ELR (cell line): ENCODE results near the gene TTC39B.

Experiments used
- DNase-seq: peaks from one replicate; pipeline ENCODE4 v3.0.0-alpha.2; 2015; ENCODE audit warnings: low read depth

The TTC39B gene

GRCh38 chr9:15176836-15177235, 130.2 kb downstream of the TTC39B start:
- no peak for DNase-seq

DNA sequence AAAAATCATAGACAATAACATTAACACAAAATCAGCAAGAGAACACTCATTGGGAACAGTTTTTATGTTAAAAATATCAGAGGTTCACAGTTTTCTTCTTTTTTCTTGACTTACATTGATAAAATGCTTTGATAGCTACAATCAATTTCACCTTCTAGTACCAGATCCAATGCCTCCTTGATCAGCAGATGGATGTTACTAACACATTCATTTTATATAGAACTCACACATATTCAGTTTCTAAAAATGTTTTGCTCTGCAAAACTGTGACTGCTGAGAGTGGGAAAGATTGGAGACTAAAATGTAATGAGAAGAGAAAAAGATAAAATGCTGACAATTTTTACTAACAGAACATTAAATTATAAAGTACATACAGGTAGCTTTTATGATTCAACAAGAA, 143.1 kb downstream of the TTC39B start:
- DNase-seq, result no peak

GRCh38 chr9:15161753-15162152, 145.3 kb downstream of the TTC39B start:
- peak; percentile 10 for DNase-seq

GRCh38 chr9:15160673-15161072, 146.3 kb downstream of the TTC39B start:
- peak; percentile 80 for DNase-seq

DNA sequence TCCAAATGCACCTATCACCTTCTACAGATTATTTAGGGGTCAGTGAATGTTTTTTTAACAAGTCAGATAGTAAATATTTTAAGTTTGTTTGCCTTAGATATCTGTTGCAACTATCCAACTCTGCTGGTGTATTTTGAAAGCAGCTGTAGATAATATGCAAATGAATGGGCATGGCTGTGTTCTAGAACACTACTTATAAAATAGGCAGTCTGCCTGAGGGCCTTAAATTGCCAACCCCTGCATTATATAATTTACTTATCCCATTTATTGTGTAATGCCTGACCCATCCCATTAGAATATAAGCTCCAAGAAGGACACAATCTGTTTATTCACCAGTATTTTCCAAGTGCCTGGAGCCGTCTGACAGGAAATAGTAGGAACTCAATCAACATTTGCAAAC, 149.0 kb downstream of the TTC39B start:
- no peak for DNase-seq

DNA sequence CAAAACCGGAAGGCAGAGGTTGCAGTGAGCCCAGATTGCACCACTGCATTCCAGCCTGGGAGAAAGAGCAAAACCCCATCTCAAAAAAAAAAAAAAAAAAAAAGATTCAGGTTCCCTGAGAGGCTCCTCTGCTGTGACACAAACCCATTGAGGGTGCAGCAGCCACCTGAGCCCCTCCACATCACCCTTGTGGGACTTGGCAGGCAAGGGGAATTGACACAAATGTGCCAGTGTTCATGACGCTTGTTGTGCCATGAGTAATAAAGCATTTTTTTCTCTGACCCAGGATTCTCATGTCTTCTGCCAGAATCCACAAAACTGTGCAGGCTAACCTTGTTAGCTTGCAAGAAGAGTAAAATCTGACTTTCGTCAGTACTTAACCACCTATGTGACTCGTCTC, 149.6 kb downstream of the TTC39B start:
- DNase-seq, result no peak

- no peak for DNase-seq
These were observed 150.8 kb downstream of the TTC39B start for GRCh38 chr9:15156241-15156640.

GRCh38 chr9:15155826-15156225, 151.2 kb downstream of the TTC39B start:
- DNase-seq, result no peak

DNA sequence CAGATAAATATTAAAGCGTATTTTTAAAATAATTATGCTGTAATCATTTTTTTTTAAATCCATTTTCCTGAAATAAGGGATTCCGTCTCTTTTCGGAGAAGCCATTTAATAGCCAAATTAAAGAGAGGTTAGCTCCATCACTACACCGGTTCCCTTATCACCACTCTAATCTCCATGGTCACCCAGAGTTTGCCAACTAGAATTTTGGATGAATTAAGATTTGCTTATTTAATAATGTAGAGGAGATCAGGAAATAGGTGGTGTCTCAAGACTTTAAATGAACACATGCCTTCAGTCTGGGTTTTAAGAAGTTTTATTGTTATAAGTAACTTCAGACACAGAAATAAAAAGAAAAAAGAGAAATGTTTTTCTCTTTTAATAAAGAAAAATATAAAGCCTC, 151.7 kb downstream of the TTC39B start:
- no peak for DNase-seq

DNA sequence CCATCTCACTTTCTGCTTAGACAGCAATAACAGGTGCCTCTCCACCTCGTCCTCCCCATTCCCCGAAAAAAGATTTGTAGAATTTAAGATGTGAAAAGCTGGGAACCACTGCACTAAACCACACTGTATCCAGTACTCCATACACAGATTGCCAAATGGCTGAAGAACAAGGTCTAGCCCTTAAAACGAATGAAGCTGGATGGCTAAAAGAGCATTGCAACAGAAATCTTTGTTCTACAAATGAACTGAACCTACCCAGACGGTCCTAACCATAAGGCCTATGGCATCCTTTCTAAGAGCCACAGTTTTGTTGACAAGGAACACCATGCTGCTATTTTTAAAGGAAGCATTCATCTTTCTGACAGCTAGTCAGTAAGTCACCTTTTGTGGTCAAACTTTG, 152.3 kb downstream of the TTC39B start:
- no peak for DNase-seq

DNA sequence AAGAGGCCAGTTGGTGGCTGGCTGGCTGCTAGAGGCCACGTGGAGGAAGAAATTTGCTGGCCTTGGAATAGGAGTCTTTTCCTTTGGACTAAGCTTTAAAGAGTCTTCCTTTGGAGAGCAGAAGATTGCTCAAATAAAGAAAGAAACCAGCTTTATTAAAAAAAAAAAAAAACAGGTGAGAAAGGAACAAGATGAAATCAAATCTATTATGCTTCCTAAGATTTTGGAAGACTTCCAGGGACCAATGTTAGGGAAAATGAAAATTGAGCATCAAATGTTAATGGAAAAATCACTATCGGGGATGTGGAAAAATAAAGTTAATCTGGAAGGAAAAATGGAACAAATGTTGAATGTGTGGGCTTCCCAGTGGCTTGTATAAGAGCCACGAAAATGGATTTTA, 153.1 kb downstream of the TTC39B start:
- no peak for DNase-seq

DNA sequence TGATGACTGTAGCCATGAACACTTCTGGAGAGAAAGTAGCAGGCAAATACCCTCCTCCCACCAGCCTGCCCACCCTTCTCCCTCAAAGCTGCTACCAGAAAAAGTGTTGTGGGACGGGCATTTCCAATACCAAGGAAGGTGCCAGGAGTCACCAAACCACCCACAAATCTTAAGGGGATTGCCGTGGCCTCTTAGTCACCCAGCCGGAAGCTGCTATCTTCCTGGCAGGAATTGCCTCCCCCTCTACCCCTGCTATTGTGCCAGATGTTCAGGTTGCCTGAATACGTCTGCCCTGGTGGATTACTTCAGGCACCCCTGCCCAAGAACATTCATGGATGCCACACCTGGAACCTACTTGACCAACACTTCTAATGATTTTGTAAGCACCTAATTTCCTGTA, 156.1 kb downstream of the TTC39B start:
- DNase-seq, result no peak

- no peak for DNase-seq
These were observed 157.6 kb downstream of the TTC39B start for GRCh38 chr9:15149450-15149849.

- no peak for DNase-seq
These were observed 160.7 kb downstream of the TTC39B start for GRCh38 chr9:15146268-15146700.

- DNase-seq, result peak; percentile 17
These were observed 162.4 kb downstream of the TTC39B start for GRCh38 chr9:15144622-15145061.

DNA sequence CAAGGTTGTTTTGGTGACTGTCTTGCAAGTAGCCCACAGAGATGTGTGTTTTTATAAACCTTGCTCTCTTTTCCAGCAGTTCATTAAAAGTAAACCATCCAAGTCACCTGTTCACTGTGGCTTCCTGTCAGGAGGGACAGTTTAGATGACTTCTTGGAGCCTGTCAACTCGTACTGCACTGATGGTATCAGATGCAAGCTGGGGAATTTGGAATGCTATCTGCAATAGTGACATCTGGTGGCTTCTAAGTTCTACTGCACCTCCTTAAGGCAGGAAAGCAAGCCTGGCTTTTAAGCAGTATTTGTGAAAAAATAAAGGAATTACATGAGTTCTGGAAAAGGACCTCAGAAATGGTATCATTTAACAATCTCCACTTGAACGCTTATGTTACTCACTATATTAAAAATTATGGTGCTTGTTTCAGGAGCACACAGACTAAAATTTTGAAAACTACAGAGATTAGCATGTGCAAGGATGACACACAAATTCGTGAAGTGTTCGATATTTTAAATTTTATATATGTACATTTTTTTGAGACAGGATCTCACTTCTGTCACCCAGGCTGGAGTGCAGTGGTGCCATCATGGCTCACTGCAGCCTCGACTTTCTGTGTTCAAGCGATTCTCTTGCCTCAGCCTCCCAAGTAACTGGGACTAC, 164.0 kb downstream of the TTC39B start:
- DNase-seq, result peak; percentile 69

- DNase-seq, result no peak
These were observed 167.0 kb downstream of the TTC39B start for GRCh38 chr9:15140051-15140450.

DNA sequence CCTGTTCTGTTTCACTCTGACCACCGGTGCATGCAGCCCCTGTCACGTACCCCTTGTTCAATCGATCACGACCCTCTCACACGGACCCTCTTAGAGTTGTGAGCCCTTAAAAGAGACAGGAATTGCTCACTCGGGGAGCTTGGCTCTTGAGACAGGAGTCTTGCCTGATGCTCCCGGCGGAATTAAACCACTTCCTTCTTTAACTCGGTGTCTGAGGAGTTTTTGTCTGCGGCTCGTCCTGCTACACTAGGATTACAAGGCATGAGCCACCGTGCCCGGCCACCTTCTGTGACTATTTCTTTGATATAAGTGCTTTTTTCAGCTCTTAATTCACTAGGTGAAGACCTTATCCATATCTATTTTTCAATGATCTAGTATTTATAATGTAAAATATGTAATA, 167.5 kb downstream of the TTC39B start:
- DNase-seq, result no peak

DNA sequence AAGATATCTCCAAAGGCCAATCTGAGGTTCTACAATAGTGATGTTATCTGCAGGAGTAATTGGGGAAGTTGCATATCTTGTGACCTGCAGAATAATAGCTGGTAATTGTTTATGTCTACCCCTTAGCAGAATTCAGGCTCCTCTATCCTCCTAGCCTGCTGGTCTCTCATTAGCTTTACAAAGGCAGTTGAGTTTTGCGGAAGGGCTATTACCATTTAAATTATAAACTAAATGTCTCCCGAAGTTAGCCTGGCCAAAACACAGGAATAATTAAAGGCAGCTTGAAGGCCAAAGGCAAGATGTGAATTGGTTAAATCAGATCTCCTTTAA, 168.7 kb downstream of the TTC39B start:
- no peak for DNase-seq

DNA sequence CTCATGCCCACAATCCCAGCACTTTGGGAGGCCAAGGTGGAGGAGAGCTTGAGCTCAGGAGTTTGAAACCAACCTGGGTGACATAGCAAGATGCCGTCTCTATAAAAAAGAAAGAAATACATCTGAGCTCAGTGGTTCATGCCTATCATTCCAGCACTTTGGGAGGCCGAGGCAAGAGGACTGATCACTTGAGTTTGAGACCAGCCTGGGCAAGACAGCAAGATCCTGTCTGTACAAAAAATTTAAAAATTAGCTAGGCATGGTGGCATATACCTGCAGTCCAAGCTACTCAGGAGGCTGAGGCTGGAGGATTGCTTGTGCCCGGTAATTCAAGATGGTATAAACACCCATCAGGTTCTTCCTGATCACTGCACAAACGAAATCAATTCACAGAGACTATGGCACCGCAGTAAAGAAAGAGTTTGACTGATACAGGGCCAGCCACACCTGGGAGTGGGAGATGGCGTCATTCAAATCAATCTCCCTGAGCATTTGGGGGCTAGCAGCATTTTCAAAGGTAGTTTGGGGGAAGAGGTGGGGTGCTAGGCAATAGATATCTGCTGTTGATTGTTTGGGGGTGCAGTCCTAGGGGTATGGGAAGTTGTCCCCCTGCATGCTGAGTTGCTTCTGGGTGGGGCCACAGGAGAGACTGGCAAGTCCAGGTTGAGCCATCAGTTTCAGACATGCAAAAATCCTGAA, 169.2 kb downstream of the TTC39B start:
- no peak for DNase-seq

GRCh38 chr9:15137089-15137488, 169.9 kb downstream of the TTC39B start:
- no peak for DNase-seq

- DNase-seq, result peak; percentile 28
These were observed 170.4 kb downstream of the TTC39B start for GRCh38 chr9:15136646-15137045.

GRCh38 chr9:15135164-15135792, 171.7 kb downstream of the TTC39B start:
- peak; percentile 81 for DNase-seq

GRCh38 chr9:15133488-15133887, 173.5 kb downstream of the TTC39B start:
- DNase-seq, result no peak
